Fibroblast of villous mesenchyme (primary cell): ENCODE results near the gene HOXA11. TPM values are rescaled to one million over a fixed set of nuclear protein-coding genes. Genes with fewer than 3 reads are reported as not detected.

Source experiments
- DNase-seq: peaks from one replicate; pipeline ENCODE4 v3.0.0-alpha.2; 2010; ENCODE audit warnings: low read depth
- H3K4me3 ChIP-seq: 2 replicates; pipeline ENCODE4 v1.5.1; 2011; ENCODE audit warnings: low read depth, mild to moderate bottlenecking, low read length
- total RNA-seq: library from RNA; depleted of rRNA; stranded (reverse); fragments of >200 nt; gene quantifications from 2 replicates; pipeline ENCODE4 v1.2.3, GENCODE V29; 2012
- TF ChIP-seq, protein P1 (sequence below): IDR thresholded peaks from 2 replicates; pipeline ENCODE4 v1.5.1; 2012; ENCODE audit warnings: low read depth, mild to moderate bottlenecking, low read length; ENCODE audit not compliant: insufficient read depth

The HOXA11 gene
- total RNA-seq, 1 donor, result 47.1 TPM

DNA sequence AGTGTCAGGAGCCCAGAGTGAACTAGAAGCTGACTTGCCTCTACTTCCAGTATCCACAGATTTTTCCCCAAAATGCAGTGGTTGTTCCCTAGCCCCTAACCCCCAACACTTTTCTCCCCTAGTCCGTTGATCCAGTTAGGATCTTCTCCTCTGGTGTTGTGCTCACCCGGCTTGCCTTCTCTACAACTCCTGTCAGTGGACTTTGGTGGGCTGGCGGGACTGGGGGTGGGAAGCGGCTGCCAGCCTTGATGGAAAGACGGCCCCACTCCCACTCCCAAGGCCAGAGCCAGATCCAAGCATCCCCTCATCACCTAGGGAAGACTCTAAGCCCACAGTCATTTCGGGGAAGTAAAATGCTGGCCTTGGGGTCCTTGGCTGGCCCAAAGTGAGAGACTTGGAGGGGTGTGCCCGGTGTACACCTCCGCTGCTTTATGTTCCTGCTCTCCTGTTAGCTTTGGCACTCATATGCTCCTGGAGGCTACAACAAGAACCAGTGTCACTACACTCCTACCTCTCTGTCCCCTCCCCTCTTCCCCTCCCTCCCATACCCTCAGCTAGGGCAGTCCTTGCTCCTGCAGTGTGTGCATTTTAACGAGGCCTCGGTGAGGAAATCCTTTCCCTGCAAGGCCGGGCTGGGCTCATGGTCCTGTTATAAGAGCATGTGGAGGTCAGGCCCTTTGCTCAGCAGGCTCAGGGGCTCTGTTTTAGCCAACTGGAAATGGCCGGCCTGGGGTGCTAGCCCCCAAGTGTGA is 10.0 kb downstream of the HOXA11 start:
- TF ChIP-seq, protein P1, sequence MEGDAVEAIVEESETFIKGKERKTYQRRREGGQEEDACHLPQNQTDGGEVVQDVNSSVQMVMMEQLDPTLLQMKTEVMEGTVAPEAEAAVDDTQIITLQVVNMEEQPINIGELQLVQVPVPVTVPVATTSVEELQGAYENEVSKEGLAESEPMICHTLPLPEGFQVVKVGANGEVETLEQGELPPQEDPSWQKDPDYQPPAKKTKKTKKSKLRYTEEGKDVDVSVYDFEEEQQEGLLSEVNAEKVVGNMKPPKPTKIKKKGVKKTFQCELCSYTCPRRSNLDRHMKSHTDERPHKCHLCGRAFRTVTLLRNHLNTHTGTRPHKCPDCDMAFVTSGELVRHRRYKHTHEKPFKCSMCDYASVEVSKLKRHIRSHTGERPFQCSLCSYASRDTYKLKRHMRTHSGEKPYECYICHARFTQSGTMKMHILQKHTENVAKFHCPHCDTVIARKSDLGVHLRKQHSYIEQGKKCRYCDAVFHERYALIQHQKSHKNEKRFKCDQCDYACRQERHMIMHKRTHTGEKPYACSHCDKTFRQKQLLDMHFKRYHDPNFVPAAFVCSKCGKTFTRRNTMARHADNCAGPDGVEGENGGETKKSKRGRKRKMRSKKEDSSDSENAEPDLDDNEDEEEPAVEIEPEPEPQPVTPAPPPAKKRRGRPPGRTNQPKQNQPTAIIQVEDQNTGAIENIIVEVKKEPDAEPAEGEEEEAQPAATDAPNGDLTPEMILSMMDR, result no peak
- peak overlapping the region; percentile 67 for H3K4me3 ChIP-seq
- peak; percentile 93 for DNase-seq

DNA sequence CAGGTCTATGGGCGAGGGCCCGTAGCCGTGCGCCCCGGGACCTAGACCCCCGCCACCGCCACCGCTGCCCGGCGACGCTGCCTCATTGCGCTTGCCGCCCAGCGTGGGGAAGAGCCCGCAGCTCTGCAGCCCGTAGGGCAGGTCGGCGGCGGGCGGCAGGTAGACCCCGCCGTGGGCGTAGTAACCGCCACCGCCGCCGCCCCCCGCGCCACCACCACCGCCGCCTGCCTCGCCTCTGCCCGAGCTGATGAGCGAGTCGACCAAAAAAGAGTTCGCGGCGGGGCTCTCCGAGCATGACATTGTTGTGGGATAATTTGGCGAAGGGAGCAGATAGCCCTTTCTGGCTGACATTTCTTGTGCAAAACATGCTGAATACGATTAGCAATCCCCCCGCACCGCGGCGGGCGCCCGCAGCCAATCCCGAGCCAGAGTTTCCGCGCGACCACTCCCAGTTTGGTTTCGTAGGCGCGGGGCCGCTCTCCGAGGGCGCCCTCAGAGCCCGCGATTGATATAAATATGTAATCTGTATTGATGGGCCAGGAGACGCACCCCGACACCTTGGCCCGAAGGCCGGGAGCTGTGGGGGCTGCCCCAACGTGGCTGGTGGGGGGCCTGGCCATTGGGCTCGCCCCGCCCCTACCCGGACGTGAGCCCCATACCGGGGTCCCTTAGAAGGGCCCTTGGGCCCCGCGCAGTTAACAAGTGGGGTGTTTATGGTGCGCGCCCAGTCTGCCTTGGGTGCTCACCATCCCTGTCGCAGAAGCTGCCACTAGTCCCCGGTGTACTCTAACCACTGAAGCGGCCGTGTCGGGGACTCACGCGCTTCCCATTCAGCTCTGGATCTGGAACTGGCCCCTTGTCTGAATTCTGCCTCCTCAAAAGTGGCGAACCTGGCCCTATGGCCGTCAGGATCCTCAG is 10.8 kb downstream of the HOXA11 start, which contains the start of gene HOXA10:
TSS of gene HOXA10 (minus strand) at position 365 of the 918 bp plus-strand sequence. CDS start at position 351, 14 bp downstream.
- peak; percentile 84 for DNase-seq
- TF ChIP-seq, protein P1, result no peak
- H3K4me3 ChIP-seq, result peak within 1 kb of the TSS; percentile 67

DNA sequence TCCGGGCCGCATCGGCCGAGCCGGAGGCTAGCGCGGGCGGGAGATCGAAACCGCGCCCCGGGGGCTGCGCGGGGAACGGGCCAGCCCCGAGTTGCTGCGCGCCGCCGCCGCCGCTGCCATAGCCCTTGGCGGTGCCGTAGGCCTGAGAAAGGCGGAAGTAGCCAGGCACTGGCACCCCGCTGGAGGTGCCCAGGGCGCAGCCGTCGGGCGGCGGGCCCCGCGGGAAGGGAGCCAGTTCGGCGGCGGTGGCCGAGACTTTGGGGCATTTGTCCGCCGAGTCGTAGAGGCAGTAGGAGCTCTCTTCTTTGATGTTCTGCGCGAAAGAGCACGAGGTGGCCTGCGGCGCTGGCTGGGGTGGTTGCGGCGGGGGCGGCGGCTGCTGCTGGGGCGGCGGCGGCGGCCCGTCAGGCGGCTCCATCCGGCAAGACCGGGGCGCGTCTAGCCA is 11.5 kb downstream of the HOXA11 start:
- DNase-seq, result peak; percentile 10
- peak overlapping the region; percentile 67 for H3K4me3 ChIP-seq
- TF ChIP-seq, protein P1, result no peak

DNA sequence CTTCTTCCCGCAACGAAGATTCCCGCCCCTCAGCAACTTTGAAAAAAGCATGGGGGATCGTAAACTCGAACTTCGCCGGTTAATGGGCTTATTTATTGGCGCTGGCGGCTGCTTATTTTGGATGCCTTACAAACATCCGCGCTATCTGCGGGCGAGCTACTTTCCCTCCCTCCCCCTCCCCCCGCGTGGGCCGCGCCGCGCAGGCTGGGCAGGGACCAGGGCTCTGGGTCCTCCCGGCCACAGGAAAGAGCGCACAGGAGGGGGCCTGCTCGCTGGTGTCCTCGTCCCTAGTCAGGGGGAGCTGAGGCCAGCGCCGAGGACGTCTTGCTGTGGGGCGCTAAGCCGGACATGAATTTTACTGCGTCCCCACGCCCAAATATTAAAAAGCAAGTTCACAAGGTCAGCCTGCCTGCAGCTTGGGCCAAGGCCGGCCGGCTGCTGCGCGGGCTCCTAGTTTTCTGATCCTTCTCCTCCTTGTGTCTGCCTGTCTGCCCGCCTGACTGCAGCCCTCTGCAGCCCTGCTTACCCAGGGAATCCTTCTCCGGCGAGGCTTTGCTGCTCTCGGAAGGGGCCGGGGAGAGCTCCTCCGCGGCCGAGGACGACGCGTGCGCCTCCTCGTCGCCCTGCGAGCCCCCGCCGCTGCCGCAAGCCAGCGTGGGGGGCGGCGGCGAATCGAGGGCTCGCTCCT is 12.1 kb downstream of the HOXA11 start:
- TF ChIP-seq, protein P1, result no peak
- peak; percentile 94 for DNase-seq
- peak overlapping the region; percentile 67 for H3K4me3 ChIP-seq

DNA sequence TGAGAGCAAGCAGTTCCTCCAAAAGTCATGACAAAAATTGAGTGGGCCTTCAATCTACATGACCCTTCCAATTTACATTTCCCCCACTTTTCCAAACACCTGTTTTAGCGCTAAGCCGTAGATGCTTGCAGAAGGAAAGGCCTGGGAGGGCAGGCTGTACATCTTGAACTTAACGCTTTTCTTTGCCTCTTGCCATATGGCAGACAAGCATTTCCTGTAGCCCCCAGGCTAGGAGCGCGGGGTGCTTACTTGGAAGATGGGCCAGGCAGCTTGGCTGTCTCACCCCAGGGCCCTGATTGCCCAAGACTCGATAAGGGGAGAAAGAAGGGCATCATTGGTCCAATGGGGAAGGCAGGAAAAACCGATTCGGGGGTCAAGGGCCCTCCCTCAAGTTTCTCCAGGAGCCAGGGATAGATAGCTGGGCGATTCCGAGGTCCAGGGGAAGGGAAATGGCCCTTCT is 12.7 kb downstream of the HOXA11 start:
- DNase-seq, result peak; percentile 93

More for the DNA sequence above, 12.7 kb downstream of the HOXA11 start:
- H3K4me3 ChIP-seq, result peak overlapping the region; percentile 67
- TF ChIP-seq, protein P1, result no peak
